ENCODE results near the gene LANCL3. TPM values are rescaled to one million over a fixed set of nuclear protein-coding genes. Genes with fewer than 3 reads are reported as not detected.

Gene LANCL3
- total RNA-seq, 2 donors from 2014 or later = 0.07 to 0.11 TPM

GRCh38 chrX:37697169-37697760, 125.8 kb downstream of the LANCL3 start:
- Histone ChIP-seq H3K36me3 (ENCODE audit: control insufficient read depth, insufficient read depth, low read length) (no peaks in the 10 kb centered on the region), H3K9me3 (ENCODE audit: control insufficient read depth, low read length) (no peaks in the 10 kb centered on the region), H3K4me1 (ENCODE audit: control insufficient read depth, insufficient read depth, low read length) (no peaks in the 10 kb centered on the region), H3K27ac (ENCODE audit: low read depth, low read length) (no peak overlapping the region), H3K9ac (ENCODE audit: extremely low read depth, low read length, poor library complexity, severe bottlenecking) (no peak overlapping the region), H3K4me3 (ENCODE audit: low read length) (no peak overlapping the region), H3K27me3 (ENCODE audit: control insufficient read depth, insufficient read depth, low read length, poor library complexity, severe bottlenecking) (no peaks in the 10 kb centered on the region)
- Mint-ChIP-seq H3K9me3 (peaks cover 48% of the 10 kb centered on the region), H3K27ac (no peak overlapping the region), H3K27me3 (ENCODE audit: insufficient read depth) (no peaks in the 10 kb centered on the region), H3K36me3 (ENCODE audit: low read depth) (no peaks in the 10 kb centered on the region), H3K4me3 (no peak overlapping the region), H3K4me1 (no peaks in the 10 kb centered on the region)
- TF ChIP-seq, protein P1, sequence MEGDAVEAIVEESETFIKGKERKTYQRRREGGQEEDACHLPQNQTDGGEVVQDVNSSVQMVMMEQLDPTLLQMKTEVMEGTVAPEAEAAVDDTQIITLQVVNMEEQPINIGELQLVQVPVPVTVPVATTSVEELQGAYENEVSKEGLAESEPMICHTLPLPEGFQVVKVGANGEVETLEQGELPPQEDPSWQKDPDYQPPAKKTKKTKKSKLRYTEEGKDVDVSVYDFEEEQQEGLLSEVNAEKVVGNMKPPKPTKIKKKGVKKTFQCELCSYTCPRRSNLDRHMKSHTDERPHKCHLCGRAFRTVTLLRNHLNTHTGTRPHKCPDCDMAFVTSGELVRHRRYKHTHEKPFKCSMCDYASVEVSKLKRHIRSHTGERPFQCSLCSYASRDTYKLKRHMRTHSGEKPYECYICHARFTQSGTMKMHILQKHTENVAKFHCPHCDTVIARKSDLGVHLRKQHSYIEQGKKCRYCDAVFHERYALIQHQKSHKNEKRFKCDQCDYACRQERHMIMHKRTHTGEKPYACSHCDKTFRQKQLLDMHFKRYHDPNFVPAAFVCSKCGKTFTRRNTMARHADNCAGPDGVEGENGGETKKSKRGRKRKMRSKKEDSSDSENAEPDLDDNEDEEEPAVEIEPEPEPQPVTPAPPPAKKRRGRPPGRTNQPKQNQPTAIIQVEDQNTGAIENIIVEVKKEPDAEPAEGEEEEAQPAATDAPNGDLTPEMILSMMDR (conservative IDR thresholded peaks at IDR 0.05) = no peak
- WGBS, 2 experiments (ENCODE audit: insufficient coverage in 1 of 2, insufficient read length in 1 of 2) = no CpG with 5 or more reads among the region's 1 CpG
- DNase-seq = no peak

GRCh38 chrX:37701588-37701987, 130.1 kb downstream of the LANCL3 start:
- Mint-ChIP-seq H3K9me3 (peaks cover 58% of the 10 kb centered on the region), H3K4me3 (no peak overlapping the region), H3K27ac (no peak overlapping the region), H3K36me3 (ENCODE audit: low read depth) (no peaks in the 10 kb centered on the region), H3K27me3 (ENCODE audit: insufficient read depth) (no peaks in the 10 kb centered on the region), H3K4me1 (no peaks in the 10 kb centered on the region)
- no peak overlapping the region for H3K27ac ChIP-seq (ENCODE audit: low read depth, low read length)
- no peaks in the 10 kb centered on the region for H3K27me3 ChIP-seq (ENCODE audit: control insufficient read depth, insufficient read depth, low read length, poor library complexity, severe bottlenecking)
- no peaks in the 10 kb centered on the region for H3K4me1 ChIP-seq (ENCODE audit: control insufficient read depth, insufficient read depth, low read length)
- peak; percentile 53 for DNase-seq
- TF ChIP-seq, protein P1 (conservative IDR thresholded peaks at IDR 0.05) = no peak
- H3K36me3 ChIP-seq (ENCODE audit: control insufficient read depth, insufficient read depth, low read length) = no peaks in the 10 kb centered on the region
- no peaks in the 10 kb centered on the region for H3K9me3 ChIP-seq (ENCODE audit: control insufficient read depth, low read length)
- WGBS, 2 experiments (ENCODE audit: insufficient coverage in 1 of 2, insufficient read length in 1 of 2) = 76% methylated on average over 4 of the region's 4 CpGs; no CpG with 5 or more reads in 1 of the 2 experiments
- H3K4me3 ChIP-seq (ENCODE audit: low read length) = no peak overlapping the region
- H3K9ac ChIP-seq (ENCODE audit: extremely low read depth, low read length, poor library complexity, severe bottlenecking) = no peak overlapping the region

- 95% methylated on average over 3 of the region's 3 CpGs; no CpG with 5 or more reads in 1 of the 2 experiments for WGBS, 2 experiments (ENCODE audit: insufficient coverage in 1 of 2, insufficient read length in 1 of 2)
- Histone ChIP-seq H3K27me3 (ENCODE audit: control insufficient read depth, insufficient read depth, low read length, poor library complexity, severe bottlenecking) (no peaks in the 10 kb centered on the region), H3K4me1 (ENCODE audit: control insufficient read depth, insufficient read depth, low read length) (no peaks in the 10 kb centered on the region), H3K9ac (ENCODE audit: extremely low read depth, low read length, poor library complexity, severe bottlenecking) (no peak overlapping the region), H3K36me3 (ENCODE audit: control insufficient read depth, insufficient read depth, low read length) (no peaks in the 10 kb centered on the region), H3K27ac (ENCODE audit: low read depth, low read length) (no peak overlapping the region), H3K9me3 (ENCODE audit: control insufficient read depth, low read length) (no peaks in the 10 kb centered on the region), H3K4me3 (ENCODE audit: low read length) (no peak overlapping the region)
- Mint-ChIP-seq H3K27me3 (ENCODE audit: insufficient read depth) (no peaks in the 10 kb centered on the region), H3K9me3 (peaks cover 48% of the 10 kb centered on the region), H3K27ac (no peak overlapping the region), H3K4me1 (no peaks in the 10 kb centered on the region), H3K36me3 (ENCODE audit: low read depth) (no peaks in the 10 kb centered on the region), H3K4me3 (no peak overlapping the region)
- TF ChIP-seq, protein P1 (conservative IDR thresholded peaks at IDR 0.05) = no peak
- DNase-seq = no peak
Measured at GRCh38 chrX:37711991-37712390, 140.5 kb downstream of the LANCL3 start.
